Gastrocnemius medialis (tissue), 4 donors: ENCODE results near the gene KATNB1.

Source experiments
- POLR2A ChIP-seq, 2 donors: fragments of 450-650 bp; IDR thresholded peaks; one replicate each; pipeline ENCODE4 v1.6.1; 2017; ENCODE audit warnings: antibody characterized with exemption in 2 of 2, mild to moderate bottlenecking in 2 of 2, moderate library complexity in 2 of 2
- TF ChIP-seq, protein P1 (sequence below), 5 experiments: fragments of 450-650 bp in 3 of 5; fragments of 200-600 bp in 2 of 5; sonication (generic) in 2 of 5; IDR thresholded peaks in 4 of 5; conservative IDR thresholded peaks in 1 of 5; 1 replicate in 4 of 5; 2 replicates in 1 of 5; pipeline ENCODE4 v1.5.1; 2016 to 2019; ENCODE audit warnings: antibody characterized with exemption in 5 of 5, mild to moderate bottlenecking in 3 of 5, moderate library complexity in 3 of 5

DNA sequence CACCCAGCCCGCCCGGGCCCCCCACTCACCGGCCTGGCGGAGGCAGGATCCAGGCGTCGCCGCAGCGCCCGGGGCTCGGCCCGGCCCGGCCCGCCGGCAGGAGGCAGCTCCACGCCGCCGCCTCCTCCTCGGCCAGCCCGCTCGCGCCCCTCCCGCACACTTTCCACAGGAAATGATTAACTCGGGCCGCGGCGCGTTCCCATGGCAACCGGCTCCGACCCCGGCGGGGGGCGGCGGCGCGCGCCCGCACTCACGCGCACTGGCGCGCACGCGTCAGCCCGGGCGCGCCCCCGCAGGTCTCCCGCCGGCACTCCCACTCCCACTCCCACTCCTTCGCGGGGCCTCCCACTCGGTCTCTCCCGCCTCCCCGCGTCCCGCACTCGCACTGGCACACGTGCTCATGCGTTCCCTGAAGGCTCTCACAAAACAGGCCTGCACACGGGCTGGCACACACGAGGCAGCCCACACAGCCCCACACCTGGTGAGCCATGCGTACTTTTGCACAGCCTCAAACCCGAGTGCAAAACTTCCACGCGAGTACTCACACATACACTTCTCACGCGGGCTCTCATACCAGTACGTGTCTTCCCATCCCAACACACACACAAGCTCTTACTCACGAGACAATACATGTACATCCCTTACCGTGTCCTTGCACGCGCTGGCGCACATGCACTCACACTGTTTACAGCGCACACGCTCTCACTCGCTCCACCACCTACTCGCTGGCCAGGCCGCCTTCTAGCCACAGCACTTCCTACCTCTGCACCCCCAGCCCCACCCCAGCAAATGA lies 67.0 kb downstream of the KATNB1 start, which contains the start of gene KIFC3:
- TF ChIP-seq, protein P1, sequence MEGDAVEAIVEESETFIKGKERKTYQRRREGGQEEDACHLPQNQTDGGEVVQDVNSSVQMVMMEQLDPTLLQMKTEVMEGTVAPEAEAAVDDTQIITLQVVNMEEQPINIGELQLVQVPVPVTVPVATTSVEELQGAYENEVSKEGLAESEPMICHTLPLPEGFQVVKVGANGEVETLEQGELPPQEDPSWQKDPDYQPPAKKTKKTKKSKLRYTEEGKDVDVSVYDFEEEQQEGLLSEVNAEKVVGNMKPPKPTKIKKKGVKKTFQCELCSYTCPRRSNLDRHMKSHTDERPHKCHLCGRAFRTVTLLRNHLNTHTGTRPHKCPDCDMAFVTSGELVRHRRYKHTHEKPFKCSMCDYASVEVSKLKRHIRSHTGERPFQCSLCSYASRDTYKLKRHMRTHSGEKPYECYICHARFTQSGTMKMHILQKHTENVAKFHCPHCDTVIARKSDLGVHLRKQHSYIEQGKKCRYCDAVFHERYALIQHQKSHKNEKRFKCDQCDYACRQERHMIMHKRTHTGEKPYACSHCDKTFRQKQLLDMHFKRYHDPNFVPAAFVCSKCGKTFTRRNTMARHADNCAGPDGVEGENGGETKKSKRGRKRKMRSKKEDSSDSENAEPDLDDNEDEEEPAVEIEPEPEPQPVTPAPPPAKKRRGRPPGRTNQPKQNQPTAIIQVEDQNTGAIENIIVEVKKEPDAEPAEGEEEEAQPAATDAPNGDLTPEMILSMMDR (IDR thresholded peaks at IDR 0.05 in 4 of 5, conservative IDR thresholded peaks at IDR 0.05 in 1 of 5), result peak in 4 of 5 experiments; percentile 6 to 50 (median 28)
- TF ChIP-seq POLR2A (IDR thresholded peaks at IDR 0.05), result peak; percentile 5 to 6
